MM.1S (cell line): Measurements from ENCODE around the gene RUNDC3A.

Experiments used
- DNase-seq: peaks from one replicate; pipeline ENCODE4 v3.0.0-alpha.2; 2015
- H2AFZ ChIP-seq: fragments of 300-600 bp; sonication (generic); 2 replicates; pipeline ENCODE4 v1.6.0; 2016; ENCODE audit warnings: antibody characterized with exemption, low read length
- H3F3A ChIP-seq: fragments of 300-600 bp; sonication (generic); 2 replicates; pipeline ENCODE4 v1.6.1; 2016; ENCODE audit warnings: mild to moderate bottlenecking, antibody characterized with exemption, low read length, moderate library complexity, mixed read lengths; ENCODE audit not compliant: insufficient read depth
- H3K27ac ChIP-seq: fragments of 300-600 bp; sonication (generic); 2 replicates; pipeline ENCODE4 v1.5.1; 2016; ENCODE audit warnings: mild to moderate bottlenecking, low read length
- H3K27me3 ChIP-seq: fragments of 300-600 bp; sonication (generic); replicated peaks from 2 replicates; pipeline ENCODE4 v1.6.0; 2016; ENCODE audit warnings: low read length; ENCODE audit not compliant: insufficient read depth
- H3K36me3 ChIP-seq: fragments of 300-600 bp; sonication (generic); replicated peaks from 2 replicates; pipeline ENCODE4 v1.6.1; 2016; ENCODE audit warnings: mild to moderate bottlenecking, low read length, mixed read lengths; ENCODE audit not compliant: insufficient read depth
- H3K4me1 ChIP-seq: fragments of 300-600 bp; sonication (generic); 2 replicates; pipeline ENCODE4 v1.6.1; 2016; ENCODE audit warnings: low read length, mixed read lengths
- H3K4me2 ChIP-seq: fragments of 300-600 bp; sonication (generic); 2 replicates; pipeline ENCODE4 v1.6.0; 2016; ENCODE audit warnings: low read depth, low read length
- H3K4me3 ChIP-seq: fragments of 300-600 bp; sonication (generic); 2 replicates; pipeline ENCODE4 v1.5.1; 2016; ENCODE audit warnings: low read length, mixed read lengths
- H3K79me2 ChIP-seq: fragments of 300-600 bp; sonication (generic); 2 replicates; pipeline ENCODE4 v1.6.1; 2016; ENCODE audit warnings: mixed run types, low read length, mixed read lengths
- H3K9ac ChIP-seq: fragments of 300-600 bp; sonication (generic); 2 replicates; pipeline ENCODE4 v1.6.1; 2016; ENCODE audit warnings: low read length, mixed read lengths
- H3K9me2 ChIP-seq: fragments of 300-600 bp; sonication (generic); replicated peaks from 2 replicates; pipeline ENCODE4 v1.6.1; 2016; ENCODE audit warnings: mild to moderate bottlenecking, low read length, mixed read lengths; ENCODE audit not compliant: insufficient read depth
- H3K9me3 ChIP-seq: fragments of 300-600 bp; sonication (generic); replicated peaks from 2 replicates; pipeline ENCODE4 v1.6.1; 2016; ENCODE audit warnings: mild to moderate bottlenecking, low read length, mixed read lengths; ENCODE audit not compliant: insufficient read depth
- H4K20me1 ChIP-seq: fragments of 300-600 bp; sonication (generic); 2 replicates; pipeline ENCODE4 v1.6.1; 2016; ENCODE audit warnings: mild to moderate bottlenecking, low read length, moderate library complexity, mixed read lengths; ENCODE audit not compliant: insufficient read depth
- CTCF ChIP-seq: fragments of 300-600 bp; sonication (generic); IDR thresholded peaks from 2 replicates; pipeline ENCODE4 v1.5.1; 2016; ENCODE audit warnings: antibody characterized with exemption, low read length, mixed read lengths
- EZH2 ChIP-seq: fragments of 300-600 bp; sonication (generic); optimal IDR thresholded peaks from 2 replicates; pipeline ENCODE3; 2017; ENCODE audit warnings: low read depth, mild to moderate bottlenecking, antibody characterized with exemption, low read length, mixed read lengths
- EZH2phosphoT487 ChIP-seq: fragments of 300-600 bp; sonication (generic); IDR thresholded peaks from 2 replicates; pipeline ENCODE4 v1.6.1; 2018; ENCODE audit warnings: antibody characterized with exemption, low read length

Gene RUNDC3A

DNA sequence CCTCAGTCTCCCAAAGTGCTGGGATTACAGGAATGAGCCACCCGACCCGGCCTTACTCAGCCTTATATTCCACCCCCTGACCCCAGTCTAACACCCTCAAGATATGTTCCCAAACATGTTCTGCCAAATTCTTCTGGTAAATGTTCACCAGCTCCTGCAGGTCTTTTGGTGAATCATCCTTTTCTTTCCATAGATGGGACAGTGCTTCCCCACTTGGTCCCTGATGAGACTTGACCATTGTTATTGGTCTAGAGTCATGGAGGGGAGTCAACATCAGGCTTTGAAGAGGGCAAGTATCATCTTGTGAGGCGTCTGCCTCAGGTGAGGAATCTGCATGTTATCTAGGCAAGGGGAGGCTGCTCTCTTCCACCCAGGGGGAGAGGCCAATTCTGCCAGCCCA lies 10.4 kb upstream of the RUNDC3A start:
- peaks cover 10% of the 10 kb centered on the region for H3K4me1 ChIP-seq
- no peak overlapping the region for H2AFZ ChIP-seq
- no peak overlapping the region for H3K4me2 ChIP-seq
- H3K4me3 ChIP-seq, result no peak overlapping the region
- H3K9ac ChIP-seq, result no peak overlapping the region
- H3K27ac ChIP-seq, result no peak overlapping the region
- H3K9me3 ChIP-seq, result no peaks in the 10 kb centered on the region
- H3K9me2 ChIP-seq, result no peaks in the 10 kb centered on the region
- H4K20me1 ChIP-seq, result no peaks in the 10 kb centered on the region
- no peak for DNase-seq
- H3K79me2 ChIP-seq, result no peaks in the 10 kb centered on the region
- H3K27me3 ChIP-seq, result no peaks in the 10 kb centered on the region
- no peak for TF ChIP-seq CTCF
- TF ChIP-seq EZH2phosphoT487, result no peak
- no peak for TF ChIP-seq EZH2
- 0 out of 2 replicates have a peak, but pooled peaks cover 5% of the 10 kb centered on the region for H3F3A ChIP-seq
- H3K36me3 ChIP-seq, result no peaks in the 10 kb centered on the region

- no peaks in the 10 kb centered on the region for H3K79me2 ChIP-seq
- H4K20me1 ChIP-seq, result no peaks in the 10 kb centered on the region
- H3K4me2 ChIP-seq, result no peak overlapping the region
- no peak overlapping the region for H3K27ac ChIP-seq
- peaks cover 24% of the 10 kb centered on the region for H3K27me3 ChIP-seq
- H3K9me3 ChIP-seq, result no peaks in the 10 kb centered on the region
- H3K36me3 ChIP-seq, result no peaks in the 10 kb centered on the region
- H3K9me2 ChIP-seq, result no peaks in the 10 kb centered on the region
- TF ChIP-seq EZH2phosphoT487, result no peak
- no peak for TF ChIP-seq EZH2
- no peak for TF ChIP-seq CTCF
- H3K9ac ChIP-seq, result no peak overlapping the region
- no peak overlapping the region for H2AFZ ChIP-seq
- no peak overlapping the region for H3K4me3 ChIP-seq
- no peaks in the 10 kb centered on the region for H3K4me1 ChIP-seq
- no peak for DNase-seq
- no peaks in the 10 kb centered on the region for H3F3A ChIP-seq
Observed at GRCh38 chr17:44304651-44305050, 3.8 kb upstream of the RUNDC3A start.

- Histone ChIP-seq H3K9me3 (no peaks in the 10 kb centered on the region), H3K36me3 (no peaks in the 10 kb centered on the region), H3K27me3 (peaks cover 45% of the 10 kb centered on the region), H2AFZ (no peak overlapping the region), H3F3A (no peaks in the 10 kb centered on the region), H3K27ac (no peak overlapping the region), H3K4me1 (no peaks in the 10 kb centered on the region), H3K4me2 (peak overlapping the region; percentile 66; the same call in 1 of the 2 replicates), H3K9me2 (no peaks in the 10 kb centered on the region), H4K20me1 (no peaks in the 10 kb centered on the region), H3K4me3 (no peak overlapping the region; the same call in 1 of the 2 replicates), H3K79me2 (no peaks in the 10 kb centered on the region), H3K9ac (no peak overlapping the region)
- TF ChIP-seq EZH2phosphoT487, result no peak
- TF ChIP-seq EZH2, result no peak
- TF ChIP-seq CTCF, result no peak
- DNase-seq, result no peak
Observed at GRCh38 chr17:44307387-44308186, 814 bp upstream of the RUNDC3A start.
